Calu3 (cell line): ENCODE data around the gene PHF19. TPM values are rescaled to one million over a fixed set of nuclear protein-coding genes. Genes with fewer than 3 reads are reported as not detected.

Experiments used
- BruUV-seq: library from RNA; stranded (reverse); fragments of 400-500 nt; replicated peaks from 2 replicates; lab custom pipeline; 2021; lab: Mats Ljungman, UMichigan
- CTCF ChIA-PET: fragments of 300-600 bp; sonication (Branson Sonifier 250); formaldehyde crosslinking; loops from one replicate; lab custom pipeline; 2022; ENCODE audit warnings: antibody characterized with exemption; lab: Charles Lee
- DNase-seq: peaks from one replicate; pipeline ENCODE4 v3.0.0; 2022
- H3K27ac Mint-ChIP-seq: one replicate; pipeline ENCODE4 v1.8.0; 2022; ENCODE audit warnings: mixed read lengths; ENCODE audit not compliant: unreplicated experiment
- H3K27me3 Mint-ChIP-seq: one replicate; pipeline ENCODE4 v1.8.0; 2022; ENCODE audit warnings: mixed read lengths; ENCODE audit not compliant: unreplicated experiment
- H3K36me3 Mint-ChIP-seq: one replicate; pipeline ENCODE4 v1.8.0; 2022; ENCODE audit warnings: mild to moderate bottlenecking, moderate library complexity, mixed read lengths; ENCODE audit not compliant: insufficient read depth, unreplicated experiment
- H3K4me1 Mint-ChIP-seq: one replicate; pipeline ENCODE4 v1.8.0; 2022; ENCODE audit warnings: mild to moderate bottlenecking, low read depth, mixed read lengths; ENCODE audit not compliant: unreplicated experiment
- H3K4me3 Mint-ChIP-seq: one replicate; pipeline ENCODE4 v1.8.0; 2022; ENCODE audit warnings: mild to moderate bottlenecking, low read depth, moderate library complexity, mixed read lengths; ENCODE audit not compliant: unreplicated experiment
- H3K9me3 Mint-ChIP-seq: one replicate; pipeline ENCODE4 v1.8.0; 2022; ENCODE audit warnings: low read depth, mixed read lengths; ENCODE audit not compliant: unreplicated experiment
- intact Hi-C: fragments of 100-400 bp; cut with micrococcal nuclease; formaldehyde crosslinking; loops from one replicate; pipeline ENCODE4 v1.10.0; 2022; ENCODE audit not compliant: unreplicated experiment
- total RNA-seq: library from RNA; stranded (reverse); gene quantifications from 2 replicates; pipeline ENCODE4 v1.2.3, GENCODE V29; 2022
- TF ChIP-seq, protein P1 (sequence below): fragments of 200-600 bp; IDR thresholded peaks from one replicate; pipeline ENCODE4 v1.8.0; 2022; ENCODE audit warnings: antibody characterized with exemption; ENCODE audit not compliant: unreplicated experiment

PHF19 gene
- total RNA-seq, 1 experiment from 2014 or later = 44.5 TPM

DNA sequence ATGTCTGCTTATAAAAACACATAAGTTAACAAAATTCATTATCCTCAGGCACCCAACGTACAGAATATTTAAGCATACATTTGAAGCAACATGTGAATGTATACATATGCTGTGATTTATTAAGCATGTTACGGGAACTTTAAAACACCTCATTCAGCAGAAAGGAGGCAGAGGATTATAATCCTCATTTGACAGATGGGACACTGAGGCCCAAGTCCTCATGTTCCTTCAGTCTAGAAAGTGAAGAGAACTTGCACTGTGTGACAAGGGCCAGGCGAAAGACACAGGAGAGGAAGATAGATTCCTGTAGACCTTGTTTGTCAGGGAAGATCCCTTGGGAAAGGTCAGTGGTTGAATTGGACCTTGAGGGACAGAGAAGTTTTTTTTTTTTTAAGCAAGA lies 26.7 kb downstream of the PHF19 start:
- CTCF ChIA-PET = interaction anchor here (0.7 kb wide), 2 partner anchors 98 to 708 kb away, joined by 3 to 4 read pairs; no protein-coding TSS in a partner anchor
- H3K27me3 Mint-ChIP-seq = no peaks in the 10 kb centered on the region
- TF ChIP-seq, protein P1, sequence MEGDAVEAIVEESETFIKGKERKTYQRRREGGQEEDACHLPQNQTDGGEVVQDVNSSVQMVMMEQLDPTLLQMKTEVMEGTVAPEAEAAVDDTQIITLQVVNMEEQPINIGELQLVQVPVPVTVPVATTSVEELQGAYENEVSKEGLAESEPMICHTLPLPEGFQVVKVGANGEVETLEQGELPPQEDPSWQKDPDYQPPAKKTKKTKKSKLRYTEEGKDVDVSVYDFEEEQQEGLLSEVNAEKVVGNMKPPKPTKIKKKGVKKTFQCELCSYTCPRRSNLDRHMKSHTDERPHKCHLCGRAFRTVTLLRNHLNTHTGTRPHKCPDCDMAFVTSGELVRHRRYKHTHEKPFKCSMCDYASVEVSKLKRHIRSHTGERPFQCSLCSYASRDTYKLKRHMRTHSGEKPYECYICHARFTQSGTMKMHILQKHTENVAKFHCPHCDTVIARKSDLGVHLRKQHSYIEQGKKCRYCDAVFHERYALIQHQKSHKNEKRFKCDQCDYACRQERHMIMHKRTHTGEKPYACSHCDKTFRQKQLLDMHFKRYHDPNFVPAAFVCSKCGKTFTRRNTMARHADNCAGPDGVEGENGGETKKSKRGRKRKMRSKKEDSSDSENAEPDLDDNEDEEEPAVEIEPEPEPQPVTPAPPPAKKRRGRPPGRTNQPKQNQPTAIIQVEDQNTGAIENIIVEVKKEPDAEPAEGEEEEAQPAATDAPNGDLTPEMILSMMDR = no peak
- H3K4me1 Mint-ChIP-seq = peaks cover 13% of the 10 kb centered on the region
- peaks cover 8% of the 10 kb centered on the region for H3K36me3 Mint-ChIP-seq
- intact Hi-C loops = no loop called here
- H3K27ac Mint-ChIP-seq = no peak overlapping the region
- no peaks in the 10 kb centered on the region for H3K9me3 Mint-ChIP-seq
- no peak for DNase-seq
- H3K4me3 Mint-ChIP-seq = no peak overlapping the region
- no TSS peak for BruUV-seq

DNA sequence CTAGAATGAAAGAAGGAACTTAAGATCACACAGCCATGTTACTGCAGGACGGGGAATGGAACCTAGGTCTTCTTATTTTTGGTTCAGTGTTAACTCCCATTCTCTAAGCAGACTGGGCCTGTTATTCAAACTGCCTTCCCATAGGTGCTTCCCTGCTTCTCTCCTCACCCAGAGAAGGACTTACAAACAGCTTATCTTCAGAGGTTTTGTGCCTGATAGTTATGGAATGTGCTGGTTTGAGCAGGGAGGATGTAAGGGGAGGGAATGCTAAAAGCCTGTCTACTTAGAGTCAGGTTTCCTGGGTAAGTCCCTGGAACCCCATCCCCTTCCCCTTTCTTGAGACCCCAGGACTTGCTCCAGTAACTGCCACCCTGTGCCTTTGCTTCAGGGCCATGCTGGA lies 30.1 kb downstream of the PHF19 start:
- intact Hi-C loops = no loop called here
- no peak overlapping the region for H3K27ac Mint-ChIP-seq
- CTCF ChIA-PET = no interaction called here

DNA sequence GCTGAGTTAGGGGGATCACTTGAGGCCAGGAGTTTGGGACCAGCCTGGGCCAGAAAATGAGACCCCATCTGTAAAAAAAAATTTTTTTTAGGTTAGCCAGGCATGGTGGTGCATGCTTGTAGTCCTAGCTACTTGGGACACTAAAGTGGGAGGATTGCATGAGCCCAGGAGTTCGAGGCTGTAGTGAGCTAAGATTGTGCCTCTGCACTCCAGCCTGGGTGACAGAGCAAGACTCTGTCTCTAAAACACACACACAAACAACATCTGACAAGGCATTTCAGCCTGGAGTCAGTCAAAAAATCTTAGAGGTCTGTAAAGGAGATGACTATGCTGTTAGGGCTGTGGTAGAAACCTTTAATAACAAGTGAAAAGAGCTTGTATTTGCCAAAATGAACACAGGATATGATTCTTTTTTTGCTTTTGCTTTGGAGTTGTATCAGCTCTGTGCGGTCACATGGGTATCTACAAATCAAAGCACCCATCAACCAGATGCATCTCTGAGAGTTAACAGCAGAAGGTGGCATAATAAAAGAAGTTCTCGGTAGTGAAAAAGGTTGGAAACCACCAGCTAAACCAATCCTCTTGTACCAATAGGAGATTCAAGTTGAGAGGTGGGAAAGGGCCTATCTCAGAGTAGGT lies 30.6 kb downstream of the PHF19 start:
- TF ChIP-seq, protein P1 = no peak

More for the DNA sequence above, 30.1 kb downstream of the PHF19 start:
- Mint-ChIP-seq H3K4me3 (no peak overlapping the region), H3K9me3 (no peaks in the 10 kb centered on the region), H3K36me3 (peaks cover 15% of the 10 kb centered on the region), H3K27me3 (no peaks in the 10 kb centered on the region), H3K4me1 (peaks cover 13% of the 10 kb centered on the region)
- no peak for DNase-seq
- TF ChIP-seq, protein P1 = no peak
- no TSS peak for BruUV-seq

GRCh38 chr9:120845255-120845654 lies 31.7 kb downstream of the PHF19 start:
- H3K27me3 Mint-ChIP-seq = no peaks in the 10 kb centered on the region
- CTCF ChIA-PET = no interaction called here
- no TSS peak for BruUV-seq
- TF ChIP-seq, protein P1 = no peak
- no peak overlapping the region for H3K4me3 Mint-ChIP-seq
- no peak overlapping the region for H3K27ac Mint-ChIP-seq
- H3K9me3 Mint-ChIP-seq = no peaks in the 10 kb centered on the region
- peaks cover 23% of the 10 kb centered on the region for H3K36me3 Mint-ChIP-seq
- DNase-seq = no peak
- intact Hi-C loops = no loop called here
- peaks cover 13% of the 10 kb centered on the region for H3K4me1 Mint-ChIP-seq

More for the DNA sequence above, 30.6 kb downstream of the PHF19 start:
- CTCF ChIA-PET = no interaction called here
- no peak overlapping the region for H3K27ac Mint-ChIP-seq
- no TSS peak for BruUV-seq
- DNase-seq = no peak
- H3K27me3 Mint-ChIP-seq = no peaks in the 10 kb centered on the region
- intact Hi-C loops = no loop called here
- no peaks in the 10 kb centered on the region for H3K9me3 Mint-ChIP-seq
- peaks cover 13% of the 10 kb centered on the region for H3K4me1 Mint-ChIP-seq
- H3K36me3 Mint-ChIP-seq = peaks cover 20% of the 10 kb centered on the region
- no peak overlapping the region for H3K4me3 Mint-ChIP-seq
